GM18505 (cell line): ENCODE measurements around the gene ERP27.

ENCODE experiments used
- ATAC-seq: cut with Tn5 transposase; IDR thresholded peaks from one replicate; pipeline ENCODE4 v1.9.1; 2021; ENCODE audit not compliant: unreplicated experiment
- POLR2A ChIP-seq: IDR thresholded peaks from 4 replicates; pipeline ENCODE4 v1.6.1; 2011; ENCODE audit warnings: borderline replicate concordance; ENCODE audit not compliant: insufficient read depth, insufficient read length; ENCODE audit errors: extremely low read depth

The ERP27 gene

DNA sequence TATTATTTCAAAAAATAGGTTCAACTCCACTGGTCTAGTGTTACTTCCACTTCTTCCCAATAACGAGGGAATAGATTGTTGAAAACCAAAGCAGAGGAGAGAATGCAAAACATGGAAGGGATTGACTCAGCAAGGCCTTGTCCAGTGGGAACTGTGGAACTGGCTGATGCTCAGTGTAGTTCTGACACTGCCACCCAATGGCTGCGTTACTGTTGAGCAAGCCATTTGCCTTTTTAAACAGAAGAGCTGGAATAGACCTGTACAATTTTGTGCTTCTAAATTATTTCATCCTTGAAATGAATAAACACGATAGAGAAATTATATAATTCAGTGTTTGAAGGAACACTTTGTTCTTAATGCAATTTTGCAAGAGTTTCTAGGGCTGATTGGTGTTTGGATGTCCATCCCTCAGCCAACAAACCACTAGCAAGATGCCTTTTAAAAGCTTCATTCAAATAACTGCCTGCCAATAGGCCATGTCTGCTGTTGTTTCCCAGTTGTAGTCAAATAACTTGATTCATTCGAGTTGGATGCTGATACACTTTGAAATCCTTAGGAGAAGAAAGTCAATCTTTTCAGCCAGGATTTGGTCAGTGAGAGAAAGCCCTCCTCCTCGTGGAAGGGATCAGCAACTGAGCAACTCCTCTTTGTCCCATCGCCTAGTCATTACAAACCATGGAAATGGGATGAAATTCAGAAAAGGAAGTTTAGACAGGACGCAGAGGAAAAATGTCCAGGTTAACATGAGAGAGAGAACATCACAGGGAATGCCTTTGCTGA, 45.4 kb downstream of the ERP27 start:
- no peak for ATAC-seq
- TF ChIP-seq POLR2A: no peak

GRCh38 chr12:14890701-14891100, 47.6 kb downstream of the ERP27 start:
- ATAC-seq: no peak
- TF ChIP-seq POLR2A: no peak

DNA sequence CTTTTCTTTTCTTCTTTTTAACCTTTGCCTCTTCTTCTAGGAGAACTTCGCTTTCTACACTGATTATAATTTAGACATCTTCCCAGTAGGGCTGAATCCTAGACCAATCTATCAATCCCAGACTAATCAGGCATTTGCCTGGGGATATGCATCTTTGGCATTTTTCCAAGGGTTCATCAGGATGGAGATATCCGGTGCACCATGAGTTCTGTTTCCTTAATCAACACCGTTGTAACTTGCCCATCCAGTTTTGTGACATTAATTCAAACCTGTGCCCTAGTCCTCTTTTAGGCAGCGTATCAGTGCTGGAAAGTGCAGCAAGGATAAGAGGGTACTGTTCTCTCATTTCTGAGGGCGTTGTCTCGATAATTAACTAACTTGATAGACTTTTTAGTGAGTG, 52.1 kb downstream of the ERP27 start:
- no peak for ATAC-seq
- no peak for TF ChIP-seq POLR2A

DNA sequence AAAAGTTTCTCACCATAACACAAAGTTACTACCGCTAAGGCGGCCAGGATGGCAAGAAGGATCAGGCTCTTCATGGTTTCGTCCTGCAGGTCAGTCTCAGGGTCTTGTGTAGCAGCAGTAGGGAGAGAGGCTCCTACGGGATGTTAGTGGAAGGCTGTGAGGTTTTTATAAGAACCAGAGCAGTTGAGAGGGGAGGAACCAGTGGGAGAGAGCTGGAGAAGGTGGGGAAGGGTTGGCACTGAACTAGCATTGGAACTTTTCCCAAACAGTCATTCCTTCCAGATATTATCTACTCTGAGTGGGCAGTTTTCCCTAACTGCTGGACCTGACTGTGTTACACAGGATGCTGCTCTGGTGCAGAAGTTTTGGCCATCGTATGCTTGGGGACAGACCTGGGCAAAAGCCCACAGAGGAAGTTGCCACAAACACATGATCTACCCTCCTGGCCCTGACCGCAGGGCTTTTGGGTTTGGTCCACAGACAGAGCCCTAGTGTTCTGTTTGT, 52.6 kb downstream of the ERP27 start, which contains the start of gene MGP:
Gene MGP, minus strand, starts transcription at position 137 of the 504 bp plus-strand sequence. Its CDS starts 63 bp downstream, at position 74.
- ATAC-seq: no peak
- TF ChIP-seq POLR2A: no peak

DNA sequence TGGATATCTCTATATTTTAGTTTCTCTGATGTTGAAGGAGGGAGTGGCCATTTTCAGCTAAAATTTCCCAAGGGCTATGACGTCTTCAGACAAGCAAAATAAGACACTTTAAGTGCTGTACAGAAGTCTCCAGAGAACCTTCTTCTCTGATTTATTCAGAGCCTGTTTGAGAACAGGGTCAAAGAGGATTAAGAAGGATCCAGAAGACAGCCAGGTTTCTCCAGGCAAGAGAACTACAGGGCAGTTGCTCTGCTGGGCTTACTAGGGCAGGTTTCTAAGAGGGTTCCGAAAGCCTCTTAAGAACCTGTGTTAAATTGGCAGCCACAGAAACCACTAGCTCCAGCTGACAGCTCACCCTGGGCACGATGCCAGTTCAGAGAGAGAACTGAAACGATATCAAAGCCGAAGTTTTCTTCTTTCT, 53.9 kb downstream of the ERP27 start:
- peak; percentile 97 for ATAC-seq

GRCh38 chr12:14883686-14884085, 54.7 kb downstream of the ERP27 start:
- TF ChIP-seq POLR2A: no peak
- no peak for ATAC-seq

More for the DNA sequence above, 53.9 kb downstream of the ERP27 start:
- no peak for TF ChIP-seq POLR2A

DNA sequence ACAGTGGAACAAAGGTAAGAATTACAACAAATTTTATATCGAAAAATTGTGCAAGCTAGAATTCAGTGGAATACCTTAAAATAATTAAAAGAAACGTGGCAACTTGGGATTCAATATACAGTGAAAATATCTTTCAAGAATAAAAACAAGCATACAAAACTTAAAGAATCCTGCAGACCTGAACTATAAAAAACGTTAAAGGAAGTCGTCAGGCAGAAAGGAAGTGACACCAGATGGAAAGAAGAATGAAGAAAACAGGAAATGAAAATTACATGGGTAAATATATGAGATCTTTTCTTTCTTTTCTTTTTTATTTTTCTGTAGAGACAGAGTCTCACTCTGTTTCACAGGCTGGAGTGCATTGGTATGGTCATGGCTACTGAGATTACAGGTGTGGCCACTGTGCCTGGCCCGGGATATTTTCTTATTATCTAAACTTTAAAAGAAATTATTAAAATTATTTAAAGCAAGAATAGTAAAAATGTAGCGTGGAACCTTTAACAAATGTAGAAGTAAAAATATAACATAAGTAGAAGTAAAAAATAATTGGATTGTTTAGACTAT, 57.4 kb downstream of the ERP27 start:
- TF ChIP-seq POLR2A: no peak

DNA sequence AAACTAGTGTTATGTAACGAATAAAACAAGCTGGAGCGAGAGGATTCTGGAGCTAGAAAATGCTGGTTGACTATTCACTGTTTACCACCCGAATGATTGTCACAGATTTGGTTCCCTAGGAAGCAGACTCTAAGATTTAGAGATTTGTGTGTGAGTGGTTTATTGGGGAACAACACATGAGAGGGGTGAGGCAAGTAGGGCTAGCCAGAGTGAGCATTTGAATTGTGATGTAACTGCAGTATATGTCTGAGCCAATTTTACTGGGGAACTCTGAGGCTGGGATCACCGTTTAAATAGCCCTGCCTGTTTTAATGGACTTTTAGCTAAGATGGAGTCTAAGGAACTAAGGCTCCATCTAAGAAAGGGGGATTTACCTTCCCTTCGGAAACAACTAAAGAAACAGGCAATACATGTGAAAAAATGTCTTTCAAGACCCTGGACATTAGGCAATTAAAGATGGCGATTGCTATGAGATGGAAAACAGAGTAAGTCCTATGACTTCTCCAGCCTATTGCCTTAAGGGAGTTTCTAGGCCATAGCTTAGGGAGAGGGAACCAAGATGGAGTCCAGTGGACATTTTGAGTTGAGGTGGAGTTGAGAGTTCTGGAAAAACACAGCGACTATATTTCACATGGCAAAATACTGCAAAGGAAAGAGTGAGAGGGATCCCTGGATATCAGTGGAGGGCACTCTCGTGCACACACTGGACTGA, 59.0 kb downstream of the ERP27 start:
- no peak for ATAC-seq
- TF ChIP-seq POLR2A: no peak

More for the DNA sequence above, 57.4 kb downstream of the ERP27 start:
- ATAC-seq: no peak

GRCh38 chr12:14878488-14878887, 59.8 kb downstream of the ERP27 start:
- ATAC-seq: no peak
- TF ChIP-seq POLR2A: no peak

- ATAC-seq: no peak
- TF ChIP-seq POLR2A: no peak
Measured at GRCh38 chr12:14876833-14877232, 61.5 kb downstream of the ERP27 start.

DNA sequence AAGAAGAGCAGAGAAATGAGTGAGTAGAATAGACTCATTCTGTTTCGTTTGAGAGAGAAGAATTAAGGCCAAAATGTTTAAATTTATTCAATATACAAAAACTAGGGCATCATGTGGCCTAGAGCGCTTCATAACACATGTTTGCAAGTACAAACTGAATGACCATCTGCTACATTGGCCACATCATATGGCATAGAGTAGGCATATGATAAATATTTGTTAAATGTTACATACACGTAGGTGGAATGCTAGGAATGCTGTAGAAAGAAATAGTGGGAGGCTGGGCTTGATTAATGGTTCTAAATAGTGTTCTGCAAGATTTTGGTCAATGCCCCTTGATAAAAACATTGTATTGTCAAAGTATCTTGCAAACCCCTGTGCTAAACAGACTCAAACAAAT, 63.5 kb downstream of the ERP27 start:
- ATAC-seq: no peak
- TF ChIP-seq POLR2A: no peak

DNA sequence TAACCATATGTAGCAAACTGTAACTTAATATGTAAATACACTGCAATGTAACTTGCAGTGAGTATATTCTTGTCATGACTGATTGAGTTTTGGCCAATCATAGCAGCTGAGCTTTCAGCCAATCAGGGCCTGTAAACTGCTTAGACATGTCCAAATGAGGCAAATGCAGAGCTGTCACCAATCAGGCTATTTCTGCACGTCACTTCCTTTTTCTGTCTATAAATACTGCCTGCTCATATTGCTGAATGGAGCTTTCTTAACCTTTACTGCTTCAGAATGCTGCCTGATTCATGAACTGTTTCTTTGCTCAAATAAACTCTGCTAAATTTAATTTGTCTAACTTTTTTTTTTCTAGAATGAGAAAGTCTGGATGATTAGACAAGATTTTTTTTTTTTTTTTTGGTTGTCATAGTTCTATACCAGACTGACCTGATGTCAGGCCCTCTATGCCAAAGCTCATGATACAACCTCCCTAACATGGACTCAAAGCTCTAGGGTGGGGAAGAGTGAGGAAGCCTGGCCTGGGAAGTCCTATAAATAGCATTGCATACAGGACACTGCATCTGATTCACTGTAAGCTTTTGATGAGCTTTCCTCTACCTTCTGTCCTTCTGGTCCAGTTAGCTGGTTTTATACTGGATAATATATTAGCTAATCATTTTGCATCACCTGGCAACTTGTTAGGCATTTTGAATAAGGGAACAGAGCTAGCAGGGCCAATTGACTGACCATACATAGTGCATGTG, 64.7 kb downstream of the ERP27 start:
- no peak for TF ChIP-seq POLR2A
- ATAC-seq: no peak

- TF ChIP-seq POLR2A: no peak
- ATAC-seq: no peak
Measured at GRCh38 chr12:14871886-14872285, 66.5 kb downstream of the ERP27 start.
